ENCODE measurements around the gene FOXP4.

Gene FOXP4

DNA sequence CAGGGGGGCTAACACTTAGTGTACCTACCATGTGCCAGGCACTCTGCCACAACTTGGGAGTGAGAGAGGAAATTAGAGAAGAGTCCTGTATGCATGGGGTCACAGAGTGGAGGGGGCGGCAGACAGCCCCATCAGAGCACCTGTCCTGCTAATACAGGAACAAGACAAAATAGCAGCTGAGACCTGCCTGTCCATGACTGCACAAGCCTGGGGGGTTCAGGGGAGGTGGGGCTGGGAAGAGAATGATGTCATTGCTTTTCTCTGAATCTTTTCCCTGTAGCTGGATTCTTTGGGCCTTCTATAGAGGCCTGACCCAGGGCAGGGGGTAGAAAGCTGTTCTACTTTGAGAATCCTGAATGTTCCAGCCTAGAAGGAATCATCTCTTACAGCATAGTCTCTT is 37.4 kb downstream of the FOXP4 start:
- DNase-seq (ENCODE audit: low spot score) = no peak

DNA sequence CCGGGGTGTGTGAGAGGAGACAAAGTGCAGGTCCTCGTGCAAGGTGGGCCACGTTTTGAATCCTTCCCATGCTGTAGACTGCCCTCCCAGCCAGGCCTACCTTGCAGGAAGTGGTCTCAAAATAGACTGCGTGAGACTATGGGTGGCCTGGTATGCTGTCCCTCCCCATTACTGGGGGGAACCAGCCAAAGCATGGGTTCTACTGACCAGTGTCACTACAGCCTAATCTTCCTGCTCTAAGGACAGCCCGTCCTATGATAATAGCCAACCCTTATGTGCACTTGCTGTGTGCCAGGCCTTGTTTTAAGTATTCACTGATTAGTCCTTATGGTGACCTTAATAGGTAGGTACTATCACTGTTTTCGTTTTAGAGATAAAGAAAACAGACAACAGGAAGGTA is 38.0 kb downstream of the FOXP4 start:
- no peak for DNase-seq (ENCODE audit: low spot score)

DNA sequence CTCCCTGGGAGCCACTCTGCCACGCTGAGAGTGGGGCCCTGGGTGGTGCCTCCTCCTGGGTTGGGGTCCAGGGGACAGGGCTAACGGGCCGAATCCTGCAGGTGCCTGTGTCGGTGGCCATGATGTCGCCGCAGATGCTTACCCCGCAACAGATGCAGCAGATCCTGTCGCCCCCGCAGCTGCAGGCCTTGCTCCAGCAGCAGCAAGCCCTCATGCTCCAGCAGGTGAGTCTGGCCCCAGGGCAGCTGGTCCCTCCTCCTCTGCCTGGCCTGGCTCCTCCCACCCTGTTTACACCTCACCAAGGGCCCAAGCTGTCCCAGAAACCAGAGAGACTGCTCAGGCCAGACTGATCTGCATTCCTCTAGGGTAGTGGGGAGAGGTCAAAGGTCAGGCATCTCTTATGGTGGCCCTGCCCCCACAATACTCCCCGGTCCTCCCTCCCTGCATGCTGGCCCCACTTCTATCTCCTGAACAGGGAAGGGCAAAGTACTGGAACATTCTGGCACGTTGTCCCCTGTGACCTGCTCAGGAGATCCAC is 38.6 kb downstream of the FOXP4 start:
- DNase-seq (ENCODE audit: low spot score) = no peak

DNA sequence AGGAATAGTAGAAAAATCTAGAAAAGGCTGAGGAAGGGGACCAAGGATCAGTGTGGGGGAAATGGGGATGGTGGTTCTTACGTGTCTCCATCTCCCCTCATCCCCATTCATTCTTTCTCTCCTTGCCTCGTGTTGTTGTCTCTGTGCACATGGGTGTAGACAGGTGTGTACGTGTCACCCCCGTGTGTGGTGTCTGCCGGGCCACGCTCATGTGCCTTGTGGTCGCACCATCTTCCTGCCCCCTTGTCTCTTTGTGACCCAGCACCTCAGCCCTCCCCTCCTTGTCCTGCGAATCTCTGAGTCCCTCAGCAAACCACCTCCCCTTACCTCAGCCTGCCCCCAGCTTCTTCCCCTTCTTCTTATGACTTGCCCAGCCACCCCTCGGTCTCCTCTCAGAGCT is 39.4 kb downstream of the FOXP4 start:
- DNase-seq (ENCODE audit: low spot score) = no peak

DNA sequence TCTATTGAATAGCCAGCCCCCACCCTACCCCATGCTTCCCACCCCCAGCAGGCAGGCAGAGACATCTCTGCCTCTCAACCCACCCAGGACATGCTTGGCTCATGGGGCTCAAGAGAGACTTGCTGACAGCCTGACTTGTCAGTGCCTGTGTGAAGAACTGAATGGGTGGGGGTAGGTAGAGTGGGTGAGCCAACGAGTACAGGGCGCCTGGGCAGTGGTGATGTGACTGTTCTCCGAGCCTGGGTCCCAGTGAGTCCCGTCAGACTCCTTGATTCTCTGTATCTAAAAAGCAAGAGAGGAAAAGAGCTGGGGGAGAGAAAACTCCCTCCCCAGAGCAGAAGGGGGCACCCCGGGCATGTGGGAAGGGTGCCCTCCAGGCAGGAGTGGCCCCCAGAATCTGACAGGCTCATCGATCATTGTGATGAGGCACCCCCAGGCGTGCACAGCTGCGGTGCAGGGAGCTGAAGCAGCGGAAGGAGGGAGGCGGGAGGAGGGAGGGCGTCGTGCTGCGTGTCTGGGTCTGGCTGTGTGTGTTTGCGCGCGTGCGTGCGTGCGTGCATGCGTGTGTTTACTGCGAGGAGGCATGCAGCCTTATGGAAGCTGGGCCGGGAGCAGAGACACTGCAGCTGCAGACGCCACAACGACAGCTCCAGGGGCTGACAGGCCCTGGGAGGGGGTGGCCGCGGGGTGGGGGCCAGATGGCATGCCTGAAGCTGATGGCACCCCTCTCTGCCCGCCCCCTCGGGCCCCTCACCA is 40.2 kb downstream of the FOXP4 start:
- DNase-seq (ENCODE audit: low spot score) = no peak

DNA sequence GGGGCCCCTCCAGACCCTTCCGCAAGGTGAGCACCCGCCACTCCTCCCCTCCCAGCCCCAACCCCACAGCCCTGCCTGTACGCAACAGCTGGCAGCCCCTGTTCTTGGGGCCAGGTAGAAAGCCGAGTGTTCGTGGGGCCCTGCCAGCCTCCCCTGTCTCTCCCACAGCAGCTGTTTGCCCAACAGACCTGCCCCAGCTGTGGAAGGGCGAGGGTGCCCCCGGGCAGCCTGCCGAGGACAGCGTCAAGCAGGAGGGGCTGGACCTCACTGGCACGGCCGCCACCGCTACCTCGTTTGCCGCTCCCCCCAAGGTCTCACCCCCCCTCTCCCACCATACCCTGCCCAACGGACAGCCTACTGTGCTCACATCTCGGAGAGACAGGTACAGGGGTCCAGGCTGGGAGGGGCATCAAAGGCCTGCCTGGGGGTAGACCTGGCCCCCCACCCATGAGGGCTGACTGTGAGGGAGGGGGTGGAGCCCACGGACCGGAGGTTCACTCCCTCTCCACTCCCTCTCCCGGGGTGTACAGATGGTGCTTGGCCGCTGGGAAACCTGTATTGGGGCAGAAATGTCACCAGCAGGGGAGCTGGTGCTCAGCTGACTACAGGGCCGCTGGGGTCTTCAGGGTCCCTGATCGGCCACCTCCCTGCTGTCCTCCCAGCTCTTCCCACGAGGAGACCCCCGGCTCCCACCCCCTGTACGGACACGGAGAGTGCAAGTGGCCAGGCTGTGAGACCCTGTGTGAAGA is 41.1 kb downstream of the FOXP4 start:
- no peak for DNase-seq (ENCODE audit: low spot score)

DNA sequence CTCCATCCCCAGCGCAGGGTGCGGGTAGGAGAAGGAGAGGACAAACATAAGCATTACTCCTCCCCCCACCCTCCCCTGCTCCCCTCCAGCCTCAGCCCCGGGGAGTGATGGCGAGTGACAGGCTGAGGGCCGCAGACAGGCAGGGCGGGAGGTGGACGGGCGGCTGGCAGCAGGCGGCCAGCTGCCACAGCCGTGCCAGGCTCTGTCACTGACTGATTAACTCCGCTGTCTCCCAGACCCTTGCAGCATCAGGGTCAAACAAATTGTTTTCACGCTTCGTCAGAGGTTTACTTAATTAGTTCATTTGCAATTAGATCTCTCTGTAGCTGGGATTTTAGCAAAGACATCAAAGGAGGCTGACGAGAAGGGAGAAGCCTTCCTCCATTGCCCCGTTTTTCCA is 41.9 kb downstream of the FOXP4 start:
- DNase-seq (ENCODE audit: low spot score) = no peak

DNA sequence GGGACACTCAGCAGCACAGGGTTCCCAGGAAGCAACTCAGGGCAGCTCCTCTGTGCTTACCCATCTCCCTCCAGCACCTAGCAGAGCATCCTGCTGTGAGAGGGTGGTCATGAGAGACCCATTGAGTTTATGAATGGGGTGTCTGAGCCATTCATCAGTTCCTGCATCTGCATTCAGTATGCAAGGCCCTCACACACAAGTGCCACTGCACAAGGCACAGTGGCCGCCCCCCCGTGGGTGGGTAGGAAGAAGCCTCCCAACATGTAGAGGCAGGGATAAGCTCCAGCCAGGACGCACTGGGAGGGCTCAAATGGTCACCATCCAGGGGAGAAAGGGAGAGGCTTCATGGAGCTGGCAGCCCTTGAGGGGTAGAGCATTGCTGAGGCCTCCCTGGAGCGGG is 43.0 kb downstream of the FOXP4 start:
- no peak for DNase-seq (ENCODE audit: low spot score)

DNA sequence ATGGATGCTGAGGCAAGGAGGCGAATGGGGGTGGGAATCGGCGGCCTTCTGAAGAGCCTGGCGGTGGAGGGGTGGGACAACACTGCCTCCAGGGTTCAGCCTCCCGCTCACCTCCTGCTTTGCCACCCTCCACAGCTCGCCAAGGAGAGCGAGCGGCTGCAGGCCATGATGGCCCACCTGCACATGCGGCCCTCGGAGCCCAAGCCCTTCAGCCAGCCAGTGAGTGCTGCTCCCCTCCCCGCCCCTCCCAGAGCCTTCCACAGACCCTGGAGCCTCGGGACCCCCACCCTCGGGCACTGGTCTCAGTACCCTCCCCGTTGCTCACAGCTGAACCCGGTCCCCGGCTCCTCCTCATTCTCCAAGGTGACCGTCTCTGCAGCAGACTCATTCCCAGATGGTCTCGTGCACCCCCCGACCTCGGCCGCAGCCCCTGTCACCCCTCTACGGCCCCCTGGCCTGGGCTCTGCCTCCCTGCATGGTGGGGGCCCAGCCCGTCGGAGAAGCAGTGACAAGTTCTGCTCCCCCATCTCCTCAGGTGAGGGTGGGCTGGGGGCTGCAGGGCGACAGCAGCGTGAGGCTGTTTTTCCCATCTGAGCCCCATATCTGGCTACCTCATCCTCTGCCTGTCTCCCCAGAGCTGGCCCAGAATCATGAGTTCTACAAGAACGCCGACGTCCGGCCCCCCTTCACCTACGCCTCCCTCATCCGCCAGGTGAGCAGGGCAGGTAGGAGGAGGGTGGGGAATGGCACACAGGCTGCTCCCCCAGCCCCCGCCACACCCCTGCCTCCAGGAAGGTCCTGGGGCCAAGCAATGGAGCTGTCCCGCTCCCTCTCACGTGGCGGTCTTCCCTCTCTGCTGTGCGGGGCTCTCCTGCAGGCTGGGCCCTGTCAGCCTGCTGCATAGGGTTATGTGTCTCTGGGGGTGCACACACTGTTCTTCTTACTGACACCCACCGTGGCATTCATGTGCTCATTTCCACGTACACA is 43.7 kb downstream of the FOXP4 start:
- DNase-seq (ENCODE audit: low spot score) = no peak

DNA sequence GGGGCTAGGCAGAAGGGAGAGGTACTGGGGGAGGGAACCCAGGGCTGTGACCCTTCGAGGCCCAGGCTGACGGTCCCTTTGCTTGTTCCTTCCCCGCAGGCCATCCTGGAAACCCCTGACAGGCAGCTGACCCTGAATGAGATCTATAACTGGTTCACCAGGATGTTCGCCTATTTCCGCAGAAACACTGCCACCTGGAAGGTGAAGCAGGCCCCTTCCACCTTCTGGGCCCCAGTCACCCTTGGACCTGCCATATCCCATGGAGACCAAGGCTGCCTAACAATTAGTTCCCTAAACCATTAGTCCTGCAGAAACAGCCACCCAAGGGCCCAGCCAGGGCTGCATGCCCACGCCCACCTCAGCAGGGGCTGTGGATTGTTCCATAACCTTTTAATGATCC is 44.9 kb downstream of the FOXP4 start:
- DNase-seq (ENCODE audit: low spot score) = no peak

DNA sequence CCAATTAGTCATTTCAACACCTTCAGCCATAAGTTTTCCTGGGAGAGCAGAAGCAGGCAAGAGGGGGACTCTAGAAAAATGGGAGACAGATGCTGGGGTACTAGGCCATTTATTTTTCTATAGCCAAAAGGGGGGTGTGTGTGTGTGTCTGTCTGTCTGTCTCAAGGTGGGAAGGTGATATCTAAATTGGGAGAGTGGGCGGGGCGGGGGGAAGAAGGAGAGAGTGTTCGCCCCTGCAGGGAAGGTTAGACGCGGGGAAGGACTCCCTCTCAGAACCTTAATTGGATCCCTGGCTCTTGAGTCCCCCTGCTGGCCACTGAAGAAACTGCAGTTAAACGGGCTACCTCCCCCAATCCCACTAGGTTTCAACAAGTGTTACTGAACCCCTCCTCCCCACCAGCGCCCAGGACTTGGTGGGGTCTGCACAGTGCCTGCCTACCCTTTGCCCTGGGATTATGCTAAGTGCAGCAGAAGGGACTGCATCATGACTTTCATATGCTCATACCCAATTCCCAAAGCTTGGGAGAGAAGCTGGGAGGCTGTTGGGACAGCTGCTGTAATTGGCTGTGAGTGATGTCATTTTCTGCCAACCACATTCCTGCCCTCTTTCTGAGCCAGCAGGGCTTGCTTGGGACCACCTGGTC is 45.8 kb downstream of the FOXP4 start:
- peak; percentile 87 for DNase-seq (ENCODE audit: low spot score)

DNA sequence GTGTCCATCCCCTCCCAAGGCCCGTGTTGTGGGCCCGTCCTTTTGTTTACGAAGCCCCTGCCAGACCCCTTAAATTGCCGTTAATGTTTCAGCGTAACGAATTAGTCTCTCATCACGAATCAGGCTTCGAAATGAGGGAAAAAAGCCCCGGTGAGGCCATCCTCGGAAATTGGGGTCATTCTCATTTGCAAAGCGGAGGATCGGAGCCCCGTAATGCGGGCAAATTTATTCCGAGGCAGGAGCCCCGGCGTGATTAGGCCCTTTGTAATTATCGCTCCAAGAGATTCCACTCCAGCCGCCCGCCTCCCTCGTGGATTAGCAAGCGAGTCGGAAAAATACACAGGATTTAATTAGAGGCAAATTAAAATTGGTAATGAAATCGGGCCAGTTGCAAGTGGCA is 47.2 kb downstream of the FOXP4 start:
- no peak for DNase-seq (ENCODE audit: low spot score)

DNA sequence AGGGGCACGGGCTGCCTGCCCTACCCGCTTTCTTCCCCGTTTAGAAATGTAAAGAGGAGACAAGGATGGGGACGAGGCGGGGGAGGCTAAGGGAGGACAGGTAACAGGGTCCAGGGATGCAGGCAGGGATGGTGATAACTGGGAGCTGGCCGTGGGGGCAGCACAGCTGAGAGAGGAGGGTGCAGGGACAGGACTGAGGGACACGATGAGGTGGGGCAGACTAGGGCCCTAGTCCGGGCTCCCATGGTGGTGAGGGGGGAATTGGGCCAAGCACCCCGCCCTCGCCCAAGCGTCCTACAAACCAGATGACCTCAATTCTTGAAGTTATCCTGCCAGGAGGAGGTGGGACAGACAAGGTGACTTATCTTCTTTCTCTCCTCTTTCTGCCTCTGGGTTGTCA is 47.7 kb downstream of the FOXP4 start:
- DNase-seq (ENCODE audit: low spot score) = no peak

DNA sequence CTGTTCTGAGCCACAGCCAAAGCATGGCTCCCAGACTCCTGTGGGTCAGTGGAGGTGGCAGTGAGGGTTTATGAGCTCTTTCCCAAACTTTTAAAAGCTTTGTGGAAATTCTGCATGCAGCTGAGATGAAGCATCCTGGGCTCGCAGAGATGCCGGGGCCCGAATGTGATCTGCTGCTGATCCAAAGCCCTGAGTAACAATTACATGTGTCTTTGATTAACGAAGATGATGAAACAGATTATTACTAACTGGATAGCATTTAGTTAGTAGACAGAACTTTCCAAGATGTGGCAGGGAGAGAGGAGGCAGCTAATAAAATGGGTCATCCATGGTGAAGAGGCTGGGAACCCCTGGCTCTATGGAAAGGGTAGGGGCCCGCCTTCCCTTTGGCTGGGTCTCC is 48.1 kb downstream of the FOXP4 start:
- no peak for DNase-seq (ENCODE audit: low spot score)

DNA sequence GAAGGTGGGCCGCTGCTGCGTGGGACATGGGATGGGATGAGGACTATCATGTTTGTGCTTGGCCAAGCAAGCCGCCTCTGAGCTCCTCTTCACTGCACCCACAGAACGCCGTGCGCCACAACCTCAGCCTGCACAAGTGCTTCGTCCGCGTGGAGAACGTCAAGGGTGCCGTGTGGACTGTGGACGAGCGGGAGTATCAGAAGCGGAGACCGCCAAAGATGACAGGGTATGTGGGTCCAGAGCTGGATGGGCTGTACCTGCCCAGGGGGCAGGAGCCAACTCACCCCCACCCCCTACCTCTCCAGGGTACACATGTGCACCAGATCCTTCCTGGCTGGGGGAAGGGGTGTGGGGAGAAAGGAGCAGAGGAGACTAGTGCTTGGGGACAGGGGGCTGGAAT is 48.6 kb downstream of the FOXP4 start:
- DNase-seq (ENCODE audit: low spot score) = no peak

DNA sequence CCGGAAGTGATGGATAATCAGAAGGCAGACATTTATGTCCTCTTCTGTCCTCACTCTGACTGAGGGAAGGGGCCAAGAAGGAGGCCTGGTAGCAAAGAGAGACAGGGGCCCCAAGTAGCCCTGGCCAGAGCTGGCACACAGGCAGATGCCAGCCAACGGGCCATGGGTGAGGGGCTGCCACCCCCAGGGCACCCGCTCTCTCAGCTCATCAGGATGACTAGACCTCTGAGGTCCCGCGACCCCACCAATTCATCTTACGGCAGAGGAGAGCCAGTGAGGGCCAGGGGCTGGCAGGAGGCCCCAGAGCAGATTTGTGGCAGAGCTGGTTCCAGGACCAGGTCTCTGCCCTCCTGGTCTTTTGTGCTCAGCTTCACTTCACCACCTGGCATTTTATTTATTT is 49.0 kb downstream of the FOXP4 start:
- DNase-seq (ENCODE audit: low spot score) = no peak

DNA sequence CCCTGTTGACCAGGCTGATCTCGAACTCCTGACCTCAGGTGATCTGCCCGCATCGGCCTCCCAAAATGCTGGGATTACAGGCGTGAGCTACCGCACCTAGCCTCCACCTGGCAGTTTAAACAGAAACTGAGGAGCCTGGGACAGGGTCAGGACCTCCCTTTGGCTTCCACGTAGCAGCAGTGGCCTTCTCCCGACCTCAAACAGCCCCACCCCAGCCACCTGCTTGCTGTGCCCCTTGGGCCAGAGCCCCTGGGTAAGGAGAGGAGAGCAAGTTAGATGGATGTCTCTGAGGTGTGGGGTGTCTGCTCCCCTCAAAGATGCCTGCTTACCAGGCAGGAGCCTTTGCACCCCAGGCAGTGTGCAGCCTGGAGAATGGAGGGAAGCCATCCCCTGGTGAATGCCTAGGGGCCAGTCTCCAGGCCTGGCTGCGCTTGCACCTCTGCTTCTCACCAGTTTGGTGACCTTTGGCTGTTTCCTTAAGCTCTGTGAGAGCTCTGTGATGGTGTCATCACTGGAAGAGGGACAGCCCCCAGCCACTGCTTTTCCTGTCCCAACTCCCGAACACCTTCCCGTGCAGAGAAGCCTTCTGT is 50.0 kb downstream of the FOXP4 start:
- DNase-seq (ENCODE audit: low spot score) = no peak

DNA sequence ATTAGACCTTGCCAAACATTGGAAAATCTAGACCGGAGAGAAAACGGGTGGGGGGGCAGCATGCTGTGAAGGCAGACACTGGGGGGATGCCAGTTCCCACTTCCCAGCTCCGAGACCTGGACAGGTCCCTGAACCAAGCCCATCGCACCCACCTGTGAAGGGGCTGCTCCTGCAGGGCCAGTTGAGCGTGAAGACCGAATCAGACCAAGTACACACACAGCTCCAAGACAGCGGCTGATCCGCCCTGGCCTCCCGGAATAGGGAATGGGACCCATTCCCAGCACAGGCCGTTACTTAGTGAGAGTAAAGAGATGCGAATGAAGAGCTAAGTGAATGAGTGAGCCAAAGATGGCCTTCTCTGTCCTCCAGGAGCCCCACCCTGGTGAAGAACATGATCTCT is 50.6 kb downstream of the FOXP4 start:
- DNase-seq (ENCODE audit: low spot score) = no peak

DNA sequence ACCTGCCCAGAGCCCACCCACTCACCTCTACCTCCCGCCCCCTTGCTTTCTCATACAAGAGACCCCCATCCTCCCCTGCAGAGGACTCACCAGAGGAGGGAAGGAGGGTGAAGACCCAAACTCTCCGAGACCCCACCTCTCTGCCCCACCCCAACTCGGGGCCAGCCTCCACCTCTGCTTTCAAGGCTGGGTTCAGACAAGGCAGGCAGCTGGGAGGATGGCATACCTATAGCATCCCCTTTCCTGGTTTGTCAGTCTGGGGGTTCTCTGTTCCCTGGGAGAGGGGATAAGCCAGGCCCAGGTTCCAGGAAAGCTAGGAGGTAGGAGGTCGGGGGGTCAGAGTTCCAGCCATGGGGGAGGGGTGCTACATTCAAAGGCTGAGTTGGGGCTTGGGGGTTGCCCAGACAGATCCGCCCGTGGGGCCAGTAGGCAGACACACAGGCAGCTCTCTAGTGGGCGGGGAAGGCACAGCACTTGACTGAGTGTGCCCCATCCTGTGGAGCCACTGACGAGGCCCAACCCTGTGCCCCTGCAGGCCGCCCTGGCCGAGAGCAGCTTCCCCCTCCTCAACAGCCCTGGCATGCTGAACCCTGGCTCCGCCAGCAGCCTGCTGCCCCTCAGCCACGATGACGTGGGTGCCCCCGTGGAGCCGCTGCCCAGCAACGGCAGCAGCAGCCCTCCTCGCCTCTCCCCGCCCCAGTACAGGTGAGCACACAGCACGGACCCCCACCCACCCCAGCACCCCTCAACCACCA is 51.2 kb downstream of the FOXP4 start:
- no peak for DNase-seq (ENCODE audit: low spot score)

DNA sequence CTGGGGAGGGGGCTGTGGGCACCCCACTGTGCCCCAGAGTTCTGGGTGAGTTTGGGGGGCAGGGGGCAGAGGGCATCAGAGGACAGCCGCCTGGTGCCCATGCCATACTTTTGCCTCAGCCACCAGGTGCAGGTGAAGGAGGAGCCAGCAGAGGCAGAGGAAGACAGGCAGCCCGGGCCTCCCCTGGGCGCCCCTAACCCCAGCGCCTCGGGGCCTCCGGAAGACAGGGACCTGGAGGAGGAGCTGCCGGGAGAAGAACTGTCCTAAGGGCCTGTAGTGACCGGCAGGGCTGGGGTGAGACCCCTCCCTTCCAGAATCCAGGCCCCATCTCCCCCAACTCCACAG is 52.5 kb downstream of the FOXP4 start:
- no peak for DNase-seq (ENCODE audit: low spot score)

Data from left forelimb (tissue), 1 donor.